Brain microvascular endothelial cell (primary cell): ENCODE data around the gene NUP133.

ENCODE experiments used
- DNase-seq: peaks from one replicate; pipeline ENCODE4 v3.0.0-alpha.2; 2020
- H3K27ac ChIP-seq: fragments of 250-450 bp; sonication (Bioruptor Pico); 2 replicates; pipeline ENCODE4 v1.5.1; 2020; ENCODE audit warnings: mild to moderate bottlenecking, moderate library complexity
- H3K27me3 ChIP-seq: fragments of 250-450 bp; sonication (Bioruptor Pico); replicated peaks from 2 replicates; pipeline ENCODE4 v1.5.1; 2020; ENCODE audit warnings: mild to moderate bottlenecking
- H3K36me3 ChIP-seq: fragments of 250-450 bp; sonication (Bioruptor Pico); replicated peaks from 2 replicates; pipeline ENCODE4 v1.5.1; 2020; ENCODE audit warnings: mild to moderate bottlenecking
- H3K4me3 ChIP-seq: 2 replicates; pipeline ENCODE4 v1.5.1; 2011; ENCODE audit warnings: low read depth, mild to moderate bottlenecking, control low read depth, low read length, moderate library complexity
- CTCF ChIP-seq: IDR thresholded peaks from 2 replicates; pipeline ENCODE4 v1.5.1; 2011; ENCODE audit warnings: low read depth, mild to moderate bottlenecking, moderate library complexity, low read length, control low read depth, inconsistent platforms; ENCODE audit errors: missing control alignments
- in situ Hi-C: cut with HindIII; loops from 2 replicates; pipeline ENCODE4 v1.10.0; 2017; ENCODE audit warnings: low sequenced_read_pairs, low pct_ligation_motif_present

The NUP133 gene

DNA sequence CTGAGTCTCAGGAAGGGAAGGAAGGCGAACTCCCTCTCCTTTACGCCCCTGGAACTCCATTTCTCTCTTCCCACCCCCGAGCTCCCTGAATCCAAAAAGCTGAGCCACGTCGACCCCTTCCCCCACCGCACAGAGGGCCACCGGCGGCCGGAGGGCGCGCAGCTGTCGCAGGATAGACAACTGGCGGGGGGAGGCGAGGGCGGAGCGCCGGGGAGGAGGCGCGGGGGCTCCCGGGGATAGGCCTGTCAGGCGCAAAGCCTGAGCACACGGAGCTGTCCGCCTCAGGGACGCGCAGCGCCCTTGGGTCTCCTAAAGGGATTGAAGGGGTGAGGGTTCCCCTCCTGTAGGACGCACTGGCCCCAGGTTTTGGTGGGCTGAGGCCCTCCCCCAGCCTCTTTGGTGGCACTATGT lies 73.5 kb downstream of the NUP133 start:
- in situ Hi-C loops: no loop called here
- H3K4me3 ChIP-seq: no peak overlapping the region
- peaks cover 53% of the 10 kb centered on the region for H3K27me3 ChIP-seq
- TF ChIP-seq CTCF: no peak
- no peak for DNase-seq
- H3K27ac ChIP-seq: no peak overlapping the region
- no peaks in the 10 kb centered on the region for H3K36me3 ChIP-seq

DNA sequence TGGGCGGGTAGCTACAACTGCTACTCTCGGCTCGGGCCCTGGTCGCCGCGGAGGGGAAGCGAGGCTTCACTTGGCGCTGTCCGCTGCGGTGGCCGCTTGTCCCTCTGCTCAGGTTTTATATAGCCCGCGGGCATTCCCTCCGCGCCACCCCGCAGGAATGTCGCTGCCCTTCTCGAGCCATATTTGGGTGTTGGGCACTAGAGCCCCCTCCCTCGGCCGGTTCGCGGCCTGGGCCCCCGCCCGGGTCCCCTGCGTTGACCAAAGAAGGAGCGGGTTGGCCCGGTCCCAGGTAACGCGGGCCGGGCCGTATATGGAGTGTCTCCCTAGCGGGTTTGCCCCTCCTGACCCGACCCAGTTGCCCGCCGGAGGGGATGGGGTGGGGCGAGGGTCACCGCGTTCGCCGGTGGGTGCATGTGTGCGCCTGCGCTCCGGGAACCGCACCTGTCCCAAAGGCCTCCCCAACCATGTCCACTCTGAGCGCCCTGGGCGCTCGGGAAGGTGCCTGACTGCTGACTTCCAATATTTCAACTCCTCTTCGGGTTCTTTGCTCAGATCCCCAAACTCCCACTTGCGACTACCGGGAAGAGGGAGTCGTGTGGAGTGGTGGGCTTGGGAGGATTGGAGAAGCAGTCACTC lies 74.0 kb downstream of the NUP133 start, which contains the start of gene ACTA1:
Gene ACTA1, minus strand, starts transcription at position 90 of the 636 bp plus-strand sequence. CDS start 979 bp downstream, outside the sequence.
- TF ChIP-seq CTCF: no peak
- in situ Hi-C loops: no loop called here
- Histone ChIP-seq H3K36me3 (no peaks in the 10 kb centered on the region), H3K27ac (no peak within 1 kb of the TSS), H3K27me3 (peaks cover 53% of the 10 kb centered on the region), H3K4me3 (no peak within 1 kb of the TSS)
- DNase-seq: no peak

DNA sequence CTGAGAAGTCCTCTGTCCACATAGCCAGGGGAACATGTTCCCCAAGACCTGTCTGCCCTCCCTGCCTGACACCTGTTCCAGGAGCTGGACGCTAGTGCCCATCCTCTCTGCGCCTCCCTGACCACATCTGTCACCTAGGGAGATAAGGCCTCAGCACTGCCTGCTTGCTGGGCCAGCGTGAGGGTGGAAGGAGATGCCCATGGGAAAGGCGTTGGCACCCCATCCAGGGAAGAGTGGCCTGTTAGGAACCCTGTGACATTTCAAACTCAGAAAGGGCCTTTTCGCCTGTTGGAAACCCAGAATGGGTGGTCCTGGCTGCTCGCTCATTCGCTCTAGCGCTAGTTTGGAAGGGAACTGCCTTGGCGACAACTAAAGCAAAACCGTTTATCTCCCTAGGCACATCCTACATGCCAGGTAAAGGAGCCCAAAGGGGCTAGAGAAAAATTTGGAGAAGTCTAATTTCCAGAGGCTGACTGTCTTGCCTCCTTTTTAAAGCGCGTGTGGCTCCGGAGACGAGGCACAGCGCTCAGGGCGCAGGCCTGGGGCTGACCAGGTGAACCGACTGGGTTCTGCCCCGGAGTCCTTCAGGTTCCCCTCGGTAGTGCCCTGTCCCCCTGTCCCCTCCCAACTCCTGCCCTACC lies 74.7 kb downstream of the NUP133 start:
- no peak overlapping the region for H3K27ac ChIP-seq
- H3K4me3 ChIP-seq: no peak overlapping the region
- H3K36me3 ChIP-seq: no peaks in the 10 kb centered on the region
- no peak for DNase-seq
- H3K27me3 ChIP-seq: peaks cover 53% of the 10 kb centered on the region
- in situ Hi-C loops: no loop called here
- TF ChIP-seq CTCF: no peak

DNA sequence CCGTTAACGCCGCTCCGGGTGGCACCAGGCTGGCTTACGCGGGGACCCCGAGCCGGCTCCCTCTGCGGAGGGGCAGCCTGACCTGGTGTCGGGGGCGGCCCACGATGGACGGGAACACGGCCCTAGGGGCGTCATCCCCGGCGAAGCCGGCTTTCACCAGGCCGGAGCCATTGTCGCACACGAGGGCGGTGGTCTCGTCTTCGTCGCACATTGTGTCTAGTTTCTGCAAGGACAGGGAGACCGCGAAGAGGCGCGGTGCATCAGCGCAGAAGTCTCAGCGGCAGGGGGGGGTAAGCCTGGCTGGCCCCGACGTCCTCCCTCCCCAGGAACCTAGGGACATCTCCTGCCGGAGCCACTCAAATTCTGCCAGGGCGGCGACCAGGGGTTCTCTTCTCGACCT lies 75.2 kb downstream of the NUP133 start:
- in situ Hi-C loops: no loop called here
- no peak for TF ChIP-seq CTCF
- Histone ChIP-seq H3K36me3 (no peaks in the 10 kb centered on the region), H3K27ac (no peak overlapping the region), H3K4me3 (no peak overlapping the region), H3K27me3 (peaks cover 53% of the 10 kb centered on the region)
- DNase-seq: no peak

DNA sequence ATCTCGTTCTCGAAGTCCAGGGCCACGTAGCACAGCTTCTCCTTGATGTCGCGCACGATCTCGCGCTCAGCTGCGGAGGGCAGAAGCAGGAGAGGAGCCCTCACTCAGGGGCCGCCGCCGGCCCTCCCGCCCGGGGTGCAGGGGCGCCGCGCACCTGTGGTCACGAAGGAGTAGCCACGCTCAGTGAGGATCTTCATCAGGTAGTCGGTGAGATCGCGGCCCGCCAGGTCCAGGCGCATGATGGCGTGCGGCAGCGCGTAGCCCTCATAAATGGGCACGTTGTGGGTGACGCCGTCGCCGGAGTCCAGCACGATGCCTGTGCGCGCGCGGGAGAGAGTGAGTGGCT lies 76.1 kb downstream of the NUP133 start:
- TF ChIP-seq CTCF: no peak
- no peak overlapping the region for H3K4me3 ChIP-seq
- H3K27me3 ChIP-seq: peaks cover 53% of the 10 kb centered on the region
- H3K27ac ChIP-seq: no peak overlapping the region
- DNase-seq: no peak
- H3K36me3 ChIP-seq: no peaks in the 10 kb centered on the region
- in situ Hi-C loops: no loop called here
